Raji (cell line): ENCODE measurements around the gene CAPN2.

ENCODE experiments used
- POLR2A ChIP-seq: IDR thresholded peaks from 2 replicates; pipeline ENCODE4 v1.6.1; 2011; ENCODE audit warnings: low read depth, low read length, control low read depth; ENCODE audit not compliant: insufficient read depth

Gene CAPN2

DNA sequence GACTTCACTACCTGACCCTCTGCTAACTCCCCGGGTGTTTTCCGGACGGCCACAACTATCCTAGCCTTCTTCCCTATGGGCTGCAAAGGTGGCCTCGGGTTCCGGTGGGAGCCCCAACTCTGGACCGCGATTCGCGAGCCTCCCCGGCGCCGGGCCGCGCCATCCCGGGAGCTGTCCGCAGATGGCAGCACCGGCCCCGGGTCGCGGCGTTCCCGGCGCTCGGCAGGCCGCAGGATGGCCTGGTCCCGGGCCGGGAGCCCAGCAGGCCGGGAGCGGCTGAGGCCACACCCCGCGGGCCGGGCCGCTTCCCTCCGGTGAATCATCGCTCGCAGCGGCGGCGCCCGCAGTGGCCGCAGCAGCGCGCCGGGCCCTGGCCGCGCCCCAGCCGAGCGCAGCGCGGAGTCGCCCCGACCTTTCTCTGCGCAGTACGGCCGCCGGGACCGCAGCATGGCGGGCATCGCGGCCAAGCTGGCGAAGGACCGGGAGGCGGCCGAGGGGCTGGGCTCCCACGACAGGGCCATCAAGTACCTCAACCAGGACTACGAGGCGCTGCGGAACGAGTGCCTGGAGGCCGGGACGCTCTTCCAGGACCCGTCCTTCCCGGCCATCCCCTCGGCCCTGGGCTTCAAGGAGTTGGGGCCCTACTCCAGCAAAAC is at the start of gene CAPN2:
Gene CAPN2, plus strand, starts transcription at position 346 of the 656 bp plus-strand sequence. Its CDS starts 102 bp downstream, at position 448.
- no peak for TF ChIP-seq POLR2A

DNA sequence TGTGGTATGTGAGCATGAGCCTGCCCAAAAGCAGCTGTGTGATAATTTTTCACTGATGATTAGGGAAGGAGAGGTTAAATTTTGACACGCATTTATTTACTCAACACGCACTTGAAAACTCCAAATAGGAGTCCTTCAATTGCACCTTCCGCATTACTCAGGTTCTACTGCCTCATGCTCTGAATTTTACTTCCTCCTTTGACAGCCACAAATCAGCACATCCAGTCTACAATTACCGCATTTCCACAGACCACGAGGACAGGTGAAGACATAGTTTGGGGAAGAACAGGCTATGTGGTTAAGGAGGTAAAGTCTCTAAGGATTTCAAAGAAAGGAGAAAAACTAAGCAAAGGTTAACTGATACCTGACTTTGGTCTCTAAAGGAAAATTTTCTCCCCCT is 49.4 kb upstream of the CAPN2 start:
- no peak for TF ChIP-seq POLR2A

DNA sequence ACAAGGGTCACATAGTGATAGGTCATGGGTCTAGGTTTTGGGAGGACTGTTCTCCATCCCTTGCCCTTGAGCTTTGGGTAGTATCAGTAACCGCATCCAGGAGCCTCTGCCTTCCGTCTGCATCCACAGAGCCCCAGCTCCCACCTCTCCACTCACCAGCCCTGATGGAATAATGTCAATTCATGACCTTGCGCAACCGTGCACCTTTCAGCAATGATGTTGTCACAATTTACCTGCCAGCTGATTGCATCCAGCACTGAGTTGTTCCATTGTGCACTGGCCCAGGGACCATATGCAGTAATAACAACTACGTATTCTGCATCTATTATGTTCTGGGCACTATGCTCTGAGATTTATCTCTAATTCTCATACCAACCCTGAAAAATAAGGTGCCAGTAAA is 48.2 kb upstream of the CAPN2 start:
- no peak for TF ChIP-seq POLR2A

DNA sequence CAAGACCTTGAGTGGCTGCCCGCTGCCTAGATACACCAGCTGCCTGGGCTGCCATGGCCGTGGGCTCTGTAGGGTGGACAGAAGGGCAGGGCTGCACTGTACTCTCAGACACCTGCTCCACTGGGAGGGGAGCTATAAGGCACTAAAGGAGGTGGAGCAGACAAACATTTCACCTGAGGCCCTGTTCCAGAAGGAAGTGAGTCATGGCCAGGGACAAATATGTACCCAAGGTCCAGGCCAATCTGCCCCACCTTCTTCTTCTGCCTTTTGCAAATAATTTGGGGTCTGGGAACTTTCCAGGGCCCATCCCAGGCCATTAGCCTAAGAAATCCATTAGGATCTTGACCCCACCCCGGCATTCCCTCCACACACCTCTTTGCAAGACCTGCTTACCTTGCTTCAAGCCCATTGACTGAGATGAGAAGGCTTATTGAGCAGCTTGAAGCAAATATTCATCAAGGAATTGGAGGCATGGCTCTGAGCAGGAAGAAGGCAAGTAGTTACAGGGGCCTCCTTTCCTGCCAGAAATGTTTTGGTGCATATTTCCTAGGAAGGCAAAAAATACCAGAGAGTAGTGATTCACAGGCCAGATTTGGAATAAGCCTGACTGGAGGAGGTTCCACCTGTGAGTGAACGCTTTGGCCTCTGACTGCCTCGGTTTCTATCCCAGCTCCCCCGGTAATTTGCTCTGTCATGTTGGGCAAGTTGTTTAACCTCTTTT is 46.6 kb upstream of the CAPN2 start, which contains the start of gene CAPN8:
Gene CAPN8, minus strand, starts transcription at position 110 of the 721 bp plus-strand sequence. Its CDS starts 55 bp downstream, at position 55.
- no peak for TF ChIP-seq POLR2A

DNA sequence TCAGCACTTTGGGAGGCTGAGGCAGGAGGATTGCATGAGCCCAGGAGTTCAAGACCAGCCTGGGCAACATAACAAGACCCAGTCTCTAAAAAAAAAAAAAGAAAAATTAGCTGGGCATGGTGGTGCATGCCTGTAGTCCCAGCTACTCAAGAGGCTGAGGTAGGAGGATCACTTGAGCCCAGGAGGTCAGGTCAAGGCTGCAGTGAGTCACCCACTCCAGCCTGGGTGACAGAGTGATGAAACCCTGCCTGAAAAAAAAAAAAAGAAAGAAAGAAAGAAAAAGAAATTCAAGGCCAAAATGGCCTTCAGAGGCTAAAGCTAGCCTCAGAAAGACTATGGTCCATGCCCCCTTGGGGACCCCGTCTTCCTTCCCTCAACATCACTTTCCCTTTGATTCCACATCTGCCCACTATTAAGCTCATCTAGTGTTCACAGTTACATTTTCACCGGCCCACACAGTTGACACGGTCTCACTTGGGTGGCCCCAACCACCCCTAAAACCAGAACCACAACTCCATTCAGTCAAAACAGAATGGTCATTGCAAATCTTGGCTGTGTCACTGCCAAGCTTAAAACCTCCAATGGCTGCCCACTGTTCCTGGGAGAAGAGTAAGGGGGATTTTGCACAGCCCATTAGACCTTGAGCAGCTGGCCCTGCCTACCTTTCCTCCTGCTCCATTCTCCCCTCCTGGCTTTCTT is 44.7 kb upstream of the CAPN2 start:
- TF ChIP-seq POLR2A = no peak

DNA sequence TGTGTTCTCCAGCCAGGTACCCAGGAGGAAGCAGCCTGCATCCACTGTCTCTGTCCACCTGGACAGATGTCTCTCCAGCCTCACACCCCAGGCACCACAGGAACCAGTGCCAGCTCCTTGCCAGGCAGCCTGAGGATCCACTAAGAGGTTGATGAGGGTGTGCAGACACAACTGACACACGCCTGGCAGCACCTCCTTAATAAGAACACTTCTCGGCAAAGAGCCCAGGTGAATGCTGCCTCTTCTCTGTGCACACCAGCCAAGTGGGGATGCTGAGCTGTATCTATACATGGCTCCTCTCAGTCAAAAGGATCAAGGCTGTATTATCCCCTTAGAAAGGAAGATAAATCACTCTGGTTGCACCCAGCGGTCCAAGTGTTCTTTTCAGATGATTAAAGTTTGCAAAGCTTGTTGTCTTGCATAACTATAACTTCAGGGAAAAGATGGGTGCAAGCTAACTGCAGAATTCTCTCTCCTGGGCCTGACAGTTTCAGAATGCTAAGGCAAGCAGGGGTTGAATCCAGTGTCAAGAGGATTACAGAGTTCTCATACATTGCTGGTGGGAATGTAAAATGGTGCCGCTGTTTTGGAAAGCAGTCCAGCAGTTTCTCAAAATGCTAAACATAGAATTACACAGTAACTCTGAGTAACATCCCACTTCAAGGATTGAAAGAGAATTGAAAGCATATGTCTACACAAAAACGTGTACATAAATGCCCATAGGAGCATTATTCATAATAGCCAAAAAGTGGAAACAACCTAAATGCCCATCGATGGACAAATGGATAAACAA is 43.1 kb upstream of the CAPN2 start:
- TF ChIP-seq POLR2A = no peak

DNA sequence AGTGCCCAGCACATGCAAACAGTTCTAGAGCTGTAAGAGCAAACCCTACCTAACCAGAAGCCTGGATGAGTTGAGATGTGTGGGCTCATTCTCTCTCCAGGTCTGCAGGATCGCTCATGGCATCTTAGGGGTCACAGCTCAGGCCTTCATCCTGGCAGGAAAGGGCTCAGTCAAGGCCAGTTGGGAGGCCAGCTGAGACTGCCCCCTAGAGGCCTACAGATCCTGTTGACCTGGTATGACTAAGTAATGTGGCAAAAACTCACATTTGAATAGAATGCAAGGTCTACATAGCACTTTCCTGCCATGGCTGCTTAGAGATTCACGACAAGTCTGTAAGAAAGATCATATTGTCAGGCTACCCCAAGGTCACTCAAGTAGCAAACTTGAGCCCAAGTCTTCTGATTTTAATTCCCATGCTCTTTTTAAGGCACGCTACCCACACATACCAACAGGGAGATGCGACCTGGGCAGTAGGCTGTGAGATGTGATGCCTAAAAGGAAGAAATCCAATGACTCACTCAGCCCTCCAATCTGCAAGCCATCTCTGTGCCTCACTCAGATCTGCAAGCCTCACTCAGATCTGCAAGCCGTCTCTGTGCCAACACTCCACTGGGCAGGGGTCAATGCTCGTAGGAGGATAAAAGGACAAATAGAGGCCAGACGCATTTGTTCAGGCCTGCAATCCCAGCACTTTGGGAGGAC is 41.7 kb upstream of the CAPN2 start:
- TF ChIP-seq POLR2A = no peak

DNA sequence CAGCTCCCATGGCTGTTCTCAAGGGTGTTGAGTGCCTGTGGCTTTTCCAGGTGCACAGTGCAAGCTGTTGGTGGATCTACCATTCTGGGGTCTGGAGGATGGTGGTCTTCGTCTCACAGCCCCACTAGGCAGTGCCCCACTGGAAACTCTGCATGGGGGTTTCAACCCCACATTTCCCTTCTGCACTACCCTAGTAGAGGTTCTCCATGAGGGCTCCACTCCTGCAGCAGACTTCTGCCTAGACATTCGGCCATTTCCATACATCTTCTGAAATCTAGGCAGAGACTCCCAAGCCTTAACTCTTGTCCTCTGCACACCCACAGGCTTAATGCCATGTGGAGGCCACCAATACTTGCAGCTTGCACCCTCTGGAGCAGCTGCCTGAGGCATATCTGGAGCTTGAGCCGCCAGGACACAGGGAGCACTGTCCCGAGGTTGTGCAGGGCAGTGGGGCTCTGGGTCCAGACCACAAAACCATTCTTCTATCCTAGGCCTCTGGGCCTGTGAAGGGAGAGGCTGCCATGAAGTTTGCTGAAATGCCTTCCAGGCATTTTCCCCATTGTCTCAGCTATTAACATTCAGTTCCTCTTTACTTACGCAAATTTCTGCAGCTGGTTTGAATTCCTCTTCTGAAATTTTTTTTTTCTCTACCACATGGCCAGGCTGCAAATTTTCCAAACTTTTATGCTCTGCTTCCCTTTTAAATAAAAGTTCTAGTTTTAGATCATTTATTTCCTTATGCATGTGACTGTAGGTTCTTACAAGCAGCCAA is 38.0 kb upstream of the CAPN2 start:
- no peak for TF ChIP-seq POLR2A

DNA sequence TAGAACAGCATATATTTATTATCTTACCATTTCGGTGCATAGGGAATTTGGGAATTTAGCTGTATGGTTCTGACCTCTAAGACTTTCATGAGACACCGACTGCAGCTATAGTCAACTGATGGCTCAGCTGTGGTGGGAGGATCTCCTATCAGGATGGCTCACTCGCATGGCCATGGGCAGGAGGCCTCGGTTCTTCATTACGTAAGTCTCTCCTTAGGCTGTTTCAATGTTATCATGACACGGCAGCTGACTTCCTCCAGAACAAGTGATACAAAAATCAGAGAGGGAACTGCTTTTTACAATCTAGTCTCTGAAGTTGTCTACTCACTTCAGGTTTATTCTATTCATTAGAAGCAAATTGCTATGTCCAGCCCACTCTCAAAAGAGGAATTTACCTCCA is 33.5 kb upstream of the CAPN2 start:
- TF ChIP-seq POLR2A = no peak

DNA sequence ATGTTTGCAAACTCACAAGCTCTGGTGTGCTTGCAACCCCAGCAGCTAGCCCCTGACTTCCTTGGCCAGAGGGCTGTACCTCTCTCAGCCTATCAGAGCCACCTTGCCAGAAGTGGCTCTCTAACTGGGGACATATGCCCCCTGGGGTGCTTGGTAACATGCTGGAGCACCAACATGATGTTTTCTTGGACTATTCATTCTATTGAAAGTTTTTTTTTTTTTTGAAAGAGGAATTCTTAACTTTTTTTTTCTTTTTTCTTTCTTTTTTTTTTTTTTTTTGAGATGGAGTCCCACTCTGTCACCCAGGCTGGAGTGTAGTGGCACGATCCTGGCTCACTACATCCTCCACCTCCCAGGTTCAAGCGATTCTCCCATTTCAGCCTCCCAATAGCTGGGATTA is 32.2 kb upstream of the CAPN2 start:
- TF ChIP-seq POLR2A = no peak

DNA sequence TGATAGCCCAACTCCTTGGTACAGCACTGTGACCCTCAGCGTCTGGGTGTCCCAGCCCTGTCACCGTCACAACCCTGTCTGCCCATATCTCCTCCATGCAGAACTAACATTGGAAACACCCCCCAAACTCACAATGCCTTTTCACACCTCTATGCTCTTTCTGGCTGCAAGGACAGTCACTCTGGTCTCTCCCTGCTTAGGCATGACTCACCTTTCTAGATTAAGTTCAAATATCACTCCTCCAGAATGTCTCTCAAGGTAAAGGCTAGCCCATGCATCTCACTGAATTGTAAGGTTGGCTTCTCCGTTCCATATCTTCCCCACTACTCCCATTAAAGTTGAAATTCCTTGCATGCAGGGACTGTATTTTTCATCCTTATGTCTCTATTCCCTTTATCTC is 29.8 kb upstream of the CAPN2 start:
- no peak for TF ChIP-seq POLR2A

DNA sequence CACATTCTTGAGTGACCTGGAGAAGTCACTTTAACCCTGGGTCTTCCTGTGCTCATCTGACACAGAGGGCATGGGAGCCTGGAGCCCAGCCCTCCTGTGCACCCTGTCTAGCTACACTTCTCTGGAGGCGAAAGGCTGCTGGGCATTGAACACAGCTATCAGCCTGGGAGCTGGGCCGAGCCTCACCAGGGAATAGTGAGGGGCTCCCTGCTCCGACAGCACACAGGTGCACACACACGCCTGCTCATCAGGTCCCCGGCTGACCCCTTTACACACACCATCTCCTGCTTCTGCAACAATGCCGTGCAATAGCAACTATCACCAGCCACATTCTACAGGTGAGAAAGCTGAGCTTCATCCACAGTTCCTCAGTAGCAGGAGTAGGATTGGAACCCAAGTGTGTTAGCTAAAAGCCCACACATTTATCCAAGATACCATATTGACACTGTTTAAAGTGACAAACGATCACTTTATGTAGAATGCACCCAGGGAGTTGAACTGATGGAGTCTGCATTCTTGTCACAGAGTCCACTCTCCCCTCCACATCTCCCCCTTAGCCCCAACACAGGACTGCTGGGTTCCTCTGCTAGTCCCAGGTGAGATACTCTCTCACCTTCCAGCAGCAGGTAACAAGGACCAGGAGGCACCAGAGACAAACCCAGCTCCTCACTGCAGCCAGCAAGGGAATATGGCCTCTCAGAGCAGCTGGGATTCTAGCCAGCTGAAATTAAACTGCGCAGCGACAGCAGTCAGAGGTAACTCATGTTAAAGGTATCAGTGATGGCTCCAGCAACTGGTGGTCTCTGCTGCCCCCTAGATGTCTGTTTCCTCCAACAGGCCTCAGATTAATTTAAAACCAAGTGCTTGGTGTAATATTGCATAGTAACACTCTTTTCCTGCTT is 28.5 kb upstream of the CAPN2 start:
- TF ChIP-seq POLR2A = no peak

DNA sequence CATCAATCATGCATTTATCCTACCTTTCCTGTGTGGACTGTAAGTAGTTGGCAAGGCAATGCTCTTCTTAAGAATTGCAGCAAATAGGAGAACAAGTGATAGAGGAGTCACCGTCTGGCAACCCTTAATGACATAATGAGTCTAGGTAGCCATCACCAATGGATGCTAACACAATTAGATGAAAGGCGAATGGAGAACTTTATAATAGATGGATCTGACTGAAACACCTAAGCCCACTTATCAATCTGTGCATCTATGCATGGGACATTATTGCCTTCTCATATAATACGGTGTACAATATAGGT is 27.9 kb upstream of the CAPN2 start:
- TF ChIP-seq POLR2A = no peak
